Endothelial cell (in vitro differentiated cells): ENCODE results near the gene LVRN. TPM values are rescaled to one million over a fixed set of nuclear protein-coding genes. Genes with fewer than 3 reads are reported as not detected.

Source experiments
- DNase-seq: peaks from one replicate; pipeline ENCODE4 v3.0.0; 2021; ENCODE audit warnings: low spot score
- H3K27ac Mint-ChIP-seq: one replicate; pipeline ENCODE4 v1.8.0; 2021; ENCODE audit warnings: mixed read lengths, inconsistent platforms; ENCODE audit not compliant: unreplicated experiment
- H3K27me3 Mint-ChIP-seq: one replicate; pipeline ENCODE4 v1.8.0; 2021; ENCODE audit warnings: mild to moderate bottlenecking, moderate library complexity, mixed read lengths, inconsistent platforms; ENCODE audit not compliant: unreplicated experiment
- H3K36me3 Mint-ChIP-seq: one replicate; pipeline ENCODE4 v1.8.0; 2021; ENCODE audit warnings: mild to moderate bottlenecking, low read depth, mixed read lengths, inconsistent platforms; ENCODE audit not compliant: unreplicated experiment
- H3K4me1 Mint-ChIP-seq: one replicate; pipeline ENCODE4 v1.8.0; 2021; ENCODE audit warnings: mild to moderate bottlenecking, mixed read lengths, inconsistent platforms; ENCODE audit not compliant: unreplicated experiment
- H3K4me3 Mint-ChIP-seq: one replicate; pipeline ENCODE4 v1.8.0; 2021; ENCODE audit warnings: mild to moderate bottlenecking, mixed read lengths, inconsistent platforms; ENCODE audit not compliant: unreplicated experiment
- H3K9me3 Mint-ChIP-seq: one replicate; pipeline ENCODE4 v1.8.0; 2021; ENCODE audit warnings: mixed read lengths, inconsistent platforms; ENCODE audit not compliant: unreplicated experiment
- total RNA-seq: library from RNA; stranded (reverse); fragmentation: NEBNext Ultra II Directional; extraction: Animal tissue kit (Norgen Biotek cat#: 25700); gene quantifications from one replicate; pipeline ENCODE4 v1.2.1, GENCODE V29; 2021; ENCODE audit not compliant: unreplicated experiment
- TF ChIP-seq, protein P1 (sequence below): fragments of 200-600 bp; sonication (generic); IDR thresholded peaks from one replicate; pipeline ENCODE4 v1.5.0; 2021; ENCODE audit warnings: antibody characterized with exemption; ENCODE audit not compliant: unreplicated experiment

Gene LVRN
- total RNA-seq, 1 donor from 2014 or later: 1.3 TPM

DNA sequence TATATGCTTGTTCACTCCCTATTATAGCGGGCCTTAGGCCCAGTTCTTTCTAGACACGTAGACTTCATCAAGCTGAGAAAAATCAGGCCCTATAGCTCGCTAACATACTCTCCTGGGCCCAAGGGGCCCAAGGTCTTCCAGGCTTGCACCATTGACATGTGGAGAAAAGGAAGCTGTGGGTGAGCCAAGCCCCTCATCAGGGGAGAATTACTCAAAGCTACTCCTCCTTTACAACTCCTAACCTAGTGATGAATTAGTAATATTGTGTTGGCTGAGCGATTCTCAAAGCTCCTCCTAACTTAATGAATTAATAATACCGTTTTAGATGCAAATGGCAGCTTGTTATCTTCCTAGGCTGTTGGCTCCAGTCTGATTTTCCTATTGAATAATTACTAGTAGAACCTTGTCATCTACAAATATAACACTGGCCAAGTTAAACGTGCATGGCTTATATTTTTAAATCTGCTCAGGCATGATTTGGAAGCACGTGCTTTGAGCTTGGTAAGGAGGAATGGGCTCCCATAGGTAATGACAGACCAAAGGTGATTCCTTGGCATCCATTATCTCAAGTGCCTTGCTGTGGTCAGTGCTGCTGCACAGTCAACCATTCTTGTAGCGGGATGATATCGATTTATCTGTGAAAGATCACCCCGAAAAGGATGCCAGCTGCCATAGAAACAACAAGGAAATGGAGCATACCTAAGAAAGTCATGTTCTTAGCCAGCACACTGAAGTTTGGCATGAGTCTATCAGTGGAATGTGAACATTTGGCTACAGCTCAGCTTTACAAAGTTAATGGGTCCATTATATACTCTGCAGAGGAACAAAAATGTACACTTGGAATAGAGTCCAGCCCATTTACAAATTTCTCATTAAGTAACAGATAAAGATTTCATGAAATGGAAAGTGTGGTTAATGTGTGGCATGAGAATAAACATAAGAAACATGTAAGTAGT lies 23.8 kb downstream of the LVRN start:
- no peak overlapping the region for H3K4me3 Mint-ChIP-seq
- TF ChIP-seq, protein P1, sequence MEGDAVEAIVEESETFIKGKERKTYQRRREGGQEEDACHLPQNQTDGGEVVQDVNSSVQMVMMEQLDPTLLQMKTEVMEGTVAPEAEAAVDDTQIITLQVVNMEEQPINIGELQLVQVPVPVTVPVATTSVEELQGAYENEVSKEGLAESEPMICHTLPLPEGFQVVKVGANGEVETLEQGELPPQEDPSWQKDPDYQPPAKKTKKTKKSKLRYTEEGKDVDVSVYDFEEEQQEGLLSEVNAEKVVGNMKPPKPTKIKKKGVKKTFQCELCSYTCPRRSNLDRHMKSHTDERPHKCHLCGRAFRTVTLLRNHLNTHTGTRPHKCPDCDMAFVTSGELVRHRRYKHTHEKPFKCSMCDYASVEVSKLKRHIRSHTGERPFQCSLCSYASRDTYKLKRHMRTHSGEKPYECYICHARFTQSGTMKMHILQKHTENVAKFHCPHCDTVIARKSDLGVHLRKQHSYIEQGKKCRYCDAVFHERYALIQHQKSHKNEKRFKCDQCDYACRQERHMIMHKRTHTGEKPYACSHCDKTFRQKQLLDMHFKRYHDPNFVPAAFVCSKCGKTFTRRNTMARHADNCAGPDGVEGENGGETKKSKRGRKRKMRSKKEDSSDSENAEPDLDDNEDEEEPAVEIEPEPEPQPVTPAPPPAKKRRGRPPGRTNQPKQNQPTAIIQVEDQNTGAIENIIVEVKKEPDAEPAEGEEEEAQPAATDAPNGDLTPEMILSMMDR: no peak
- no peak for DNase-seq
- peaks cover 3% of the 10 kb centered on the region for H3K4me1 Mint-ChIP-seq
- no peaks in the 10 kb centered on the region for H3K27me3 Mint-ChIP-seq
- no peak overlapping the region for H3K27ac Mint-ChIP-seq
- no peaks in the 10 kb centered on the region for H3K36me3 Mint-ChIP-seq
- H3K9me3 Mint-ChIP-seq: no peaks in the 10 kb centered on the region

- Mint-ChIP-seq H3K36me3 (no peaks in the 10 kb centered on the region), H3K27me3 (no peaks in the 10 kb centered on the region), H3K9me3 (no peaks in the 10 kb centered on the region), H3K4me3 (no peak overlapping the region), H3K4me1 (peaks cover 3% of the 10 kb centered on the region), H3K27ac (no peak overlapping the region)
- TF ChIP-seq, protein P1: no peak
- no peak for DNase-seq
These were observed 25.7 kb downstream of the LVRN start for GRCh38 chr5:115988002-115988401.

DNA sequence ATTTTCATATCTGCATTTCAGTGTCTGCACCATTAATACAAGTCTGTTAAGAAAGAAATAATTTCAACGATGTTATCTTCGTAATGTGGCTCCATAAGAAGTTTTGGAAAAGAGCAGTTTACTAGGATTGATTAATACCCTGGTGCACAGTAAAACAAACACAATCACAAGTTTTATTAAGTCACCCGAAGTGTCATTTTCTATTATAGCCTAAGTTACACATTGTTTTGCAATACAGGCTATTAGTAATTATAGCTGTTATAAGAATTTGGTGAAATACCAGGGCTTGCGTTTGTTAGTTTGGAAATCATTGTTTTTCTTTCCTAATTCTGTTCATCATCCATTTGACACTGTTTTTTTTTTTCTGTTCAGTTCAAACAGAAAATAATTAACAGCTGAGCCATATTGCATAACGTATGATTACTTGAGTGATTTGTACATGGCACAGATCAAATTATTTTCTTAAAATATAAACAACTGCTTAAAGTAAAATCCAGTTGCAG lies 30.6 kb downstream of the LVRN start:
- Mint-ChIP-seq H3K4me1 (no peaks in the 10 kb centered on the region), H3K27ac (no peak overlapping the region), H3K27me3 (no peaks in the 10 kb centered on the region), H3K9me3 (no peaks in the 10 kb centered on the region), H3K36me3 (no peaks in the 10 kb centered on the region), H3K4me3 (no peak overlapping the region)
- TF ChIP-seq, protein P1: no peak
- no peak for DNase-seq

DNA sequence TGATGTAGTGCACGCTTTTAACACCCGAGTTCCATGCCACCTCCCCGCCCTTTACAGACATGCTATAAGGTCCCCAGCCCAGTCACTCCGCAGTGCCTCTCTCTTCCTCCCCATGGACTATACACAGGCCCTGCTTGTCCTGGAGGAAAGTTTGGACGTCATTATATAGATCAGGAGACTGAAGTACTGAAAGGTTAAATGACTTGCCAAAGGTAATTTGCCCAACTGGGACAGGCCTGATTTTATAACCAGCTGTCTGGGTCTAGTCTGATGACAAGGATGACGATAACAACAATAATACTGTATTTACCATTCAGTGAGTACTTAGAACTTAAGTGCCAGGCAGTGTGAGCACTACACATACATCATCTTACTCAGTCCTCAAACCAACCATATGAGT lies 33.1 kb downstream of the LVRN start:
- Mint-ChIP-seq H3K4me3 (no peak overlapping the region), H3K27ac (no peak overlapping the region), H3K9me3 (no peaks in the 10 kb centered on the region), H3K36me3 (no peaks in the 10 kb centered on the region), H3K27me3 (no peaks in the 10 kb centered on the region), H3K4me1 (peaks cover 2% of the 10 kb centered on the region)
- TF ChIP-seq, protein P1: no peak
- no peak for DNase-seq
